ENCODE measurements around the gene ALDH1L1. TPM values are rescaled to one million over a fixed set of nuclear protein-coding genes. Genes with fewer than 3 reads are reported as not detected.
A peak's percentile ranks its signal among the peaks of the same experiment; 100 is the strongest.

The ALDH1L1 gene
- total and polyA plus RNA-seq, 9 of the 15 experiments (the other 6 are each of a cell fraction or from before 2014, with no cell fraction given) = 0.06 to 1.9 (median 0.57) TPM; not detected in 1

GRCh38 chr3:126208606-126209256 is 28.3 kb upstream of the ALDH1L1 start (continued):
- TF ChIP-seq CREB3L1 (IDR thresholded peaks at IDR 0.05; ENCODE audit: borderline replicate concordance, low read depth) = no peak
- no peak for TF ChIP-seq PTTG1 (tag; IDR thresholded peaks at IDR 0.05; ENCODE audit: low read depth)
- peak; percentile 38; the same call in 1 of the 2 replicates for TF ChIP-seq RFX1 (IDR thresholded peaks at IDR 0.05)
- TF ChIP-seq KDM4B (IDR thresholded peaks at IDR 0.05; ENCODE audit: borderline replicate concordance in 2 of 2, low read depth in 1 of 2) = no peak
- peak; percentile 59; the same call in 1 of the 2 replicates for TF ChIP-seq FOSL1 (tag; conservative IDR thresholded peaks at IDR 0.05)
- TF ChIP-seq ETV1 (tag; conservative IDR thresholded peaks at IDR 0.05; ENCODE audit: low read depth) = peak; percentile 54

- TF ChIP-seq RBM25 (IDR thresholded peaks at IDR 0.05; ENCODE audit: low read depth, low read length, severe bottlenecking) = no peak
- Histone ChIP-seq H3K36me3 (ENCODE audit: control insufficient read depth, insufficient read depth, low read length) (no peaks in the 10 kb centered on the region), H3K9me1 (ENCODE audit: control insufficient read depth, insufficient read depth, low read length) (no peaks in the 10 kb centered on the region), H3K4me1 (replicated peaks in 1 of 2; ENCODE audit: control insufficient read depth in 2 of 2, insufficient read depth in 2 of 2, low read length in 2 of 2) (peaks cover 0 to 6% of the 10 kb centered on the region in 2 experiments; a peak in 2 of 5 replicates), H3K27me3 (ENCODE audit: control insufficient read depth in 2 of 2, insufficient read depth in 2 of 2, low read length in 2 of 2) (peaks cover 0 to 20% of the 10 kb centered on the region in 2 experiments; a peak in 3 of 5 replicates), H3K9me3 (replicated peaks; ENCODE audit: control insufficient read depth, insufficient read depth, low read depth, low read length) (no peaks in the 10 kb centered on the region), H2AFZ (ENCODE audit: low read depth, low read length) (peak overlapping the region; percentile 2; the same call in 1 of the 2 replicates), H3K9ac (ENCODE audit: insufficient read depth in 1 of 2, low read depth in 2 of 2, low read length in 2 of 2) (no peak overlapping the region), H3K27ac (ENCODE audit: extremely low read depth, low read depth, low read length) (no peak overlapping the region), H3K79me2 (ENCODE audit: control insufficient read depth, insufficient read depth, low read length) (no peaks in the 10 kb centered on the region), H3K4me3 (no peak overlapping the region), H3K4me2 (ENCODE audit: insufficient read depth, low read length) (no peak overlapping the region), H4K20me1 (replicated peaks; ENCODE audit: control insufficient read depth, insufficient read depth, low read length) (no peaks in the 10 kb centered on the region)
- DNase-seq (ENCODE audit: extremely low read depth in 1 of 4, low spot score in 3 of 4) (no peak), ATAC-seq (no peak), FAIRE-seq (no peak)
- CTCF ChIA-PET (ENCODE audit: low intra/inter-chr PET ratio) = no interaction called here
- in situ Hi-C loops (cut with MboI) = no loop called here
- 23% methylated on average over 2 of the region's 2 CpGs for WGBS (ENCODE audit: insufficient coverage, low coverage, missing lambda C conversion rate)
- intact Hi-C loops (cut with micrococcal nuclease) = no loop called here
- POLR2A ChIA-PET = no interaction called here
- no TSS peak for BruUV-seq (replicated peaks)
These were observed 27.8 kb upstream of the ALDH1L1 start for GRCh38 chr3:126208182-126208581.
